HepG2 (cell line): Measurements from ENCODE around the gene SLC35B2. TPM values are rescaled to one million over a fixed set of nuclear protein-coding genes. Genes with fewer than 3 reads are reported as not detected.

Experiments
- BCL3 ChIP-seq: sonication (generic); formaldehyde crosslinking; IDR thresholded peaks from 2 replicates; pipeline ENCODE4 v1.5.1; 2020; ENCODE audit warnings: mild to moderate bottlenecking, missing genetic modification reagents, moderate library complexity
- BCL6 ChIP-seq: IDR thresholded peaks from 2 replicates; pipeline ENCODE4 v1.6.1; 2016; ENCODE audit warnings: missing genetic modification reagents, missing compliant biosample characterization
- BHLHE40 ChIP-seq: IDR thresholded peaks from 2 replicates; pipeline ENCODE4 v1.6.1; 2011; ENCODE audit warnings: low read length, improper control_type of control experiment
- CREBL2 ChIP-seq: sonication (generic); formaldehyde crosslinking; IDR thresholded peaks from 2 replicates; pipeline ENCODE4 v1.8.1; 2023; ENCODE audit warnings: missing genetic modification reagents, mild to moderate bottlenecking, borderline replicate concordance
- GATAD2A ChIP-seq: IDR thresholded peaks from 2 replicates; pipeline ENCODE4 v1.6.1; 2016
- HDAC2 ChIP-seq: sonication (generic); formaldehyde crosslinking; IDR thresholded peaks from 2 replicates; pipeline ENCODE4 v1.4.0; 2020; ENCODE audit warnings: missing genetic modification reagents
- HIC2 ChIP-seq: sonication (generic); formaldehyde crosslinking; IDR thresholded peaks from 2 replicates; pipeline ENCODE4 v1.9.0; 2022; ENCODE audit warnings: low read depth, missing genetic modification reagents
- HMG20A ChIP-seq: IDR thresholded peaks from 2 replicates; pipeline ENCODE4 v1.6.1; 2016; ENCODE audit warnings: borderline replicate concordance
- KAT8 ChIP-seq: IDR thresholded peaks from 2 replicates; pipeline ENCODE4 v1.6.1; 2016; ENCODE audit warnings: missing genetic modification reagents, missing compliant biosample characterization
- KDM1A ChIP-seq: IDR thresholded peaks from 2 replicates; pipeline ENCODE4 v1.6.1; 2016; ENCODE audit warnings: missing compliant biosample characterization
- MEIS2 ChIP-seq: sonication (generic); formaldehyde crosslinking; IDR thresholded peaks from 2 replicates; pipeline ENCODE4 v1.9.0; 2021; ENCODE audit warnings: mild to moderate bottlenecking, missing genetic modification reagents
- NR2F2 ChIP-seq: IDR thresholded peaks from 2 replicates; pipeline ENCODE4 v1.6.1; 2012; ENCODE audit warnings: low read depth, inconsistent platforms, borderline replicate concordance
- PITX1 ChIP-seq: sonication (generic); formaldehyde crosslinking; IDR thresholded peaks from 2 replicates; pipeline ENCODE4 v1.5.1; 2020; ENCODE audit warnings: mild to moderate bottlenecking, missing genetic modification reagents
- RARA ChIP-seq: IDR thresholded peaks from 2 replicates; pipeline ENCODE4 v1.6.1; 2016; ENCODE audit warnings: missing genetic modification reagents, missing compliant biosample characterization
- RERE ChIP-seq: IDR thresholded peaks from 2 replicates; pipeline ENCODE4 v1.6.1; 2016; ENCODE audit warnings: low read depth, missing genetic modification reagents, missing compliant biosample characterization
- SP5 ChIP-seq: IDR thresholded peaks from 2 replicates; pipeline ENCODE4 v1.6.1; 2016; ENCODE audit warnings: low read depth, borderline replicate concordance
- TBX2 ChIP-seq: sonication (generic); formaldehyde crosslinking; IDR thresholded peaks from 2 replicates; pipeline ENCODE4 v1.5.0; 2020; ENCODE audit warnings: missing genetic modification reagents, mild to moderate bottlenecking, borderline replicate concordance
- TEAD3 ChIP-seq: optimal IDR thresholded peaks from 2 replicates; pipeline ENCODE3; 2016; ENCODE audit warnings: borderline replicate concordance
- YEATS4 ChIP-seq: sonication (generic); formaldehyde crosslinking; IDR thresholded peaks from 2 replicates; pipeline ENCODE4 v1.4.0; 2020; ENCODE audit warnings: missing genetic modification reagents, borderline replicate concordance
- ZFP36 ChIP-seq: fragments of 150-350 bp; IDR thresholded peaks from 2 replicates; pipeline ENCODE4 v1.6.1; 2018; ENCODE audit warnings: borderline replicate concordance, low read length, low read depth; ENCODE audit not compliant: partially characterized antibody
- ZFP36L1 ChIP-seq: sonication (generic); formaldehyde crosslinking; IDR thresholded peaks from 2 replicates; pipeline ENCODE4 v1.8.0; 2022; ENCODE audit warnings: mild to moderate bottlenecking, missing genetic modification reagents, moderate library complexity
- ZNF121 ChIP-seq: sonication (generic); formaldehyde crosslinking; IDR thresholded peaks from 2 replicates; pipeline ENCODE4 v1.5.0; 2020; ENCODE audit warnings: mild to moderate bottlenecking, missing genetic modification reagents
- ZNF737 ChIP-seq: sonication (generic); formaldehyde crosslinking; IDR thresholded peaks from 2 replicates; pipeline ENCODE4 v1.5.0; 2020; ENCODE audit warnings: missing genetic modification reagents, mild to moderate bottlenecking, borderline replicate concordance
- ZSCAN12 ChIP-seq: sonication (generic); formaldehyde crosslinking; IDR thresholded peaks from 2 replicates; pipeline ENCODE4 v1.9.0; 2021; ENCODE audit warnings: mild to moderate bottlenecking, missing genetic modification reagents
- polyA plus RNA-seq, 8 experiments: library from polyadenylated mRNA; depleted of rRNA in 3 of 8; stranded (reverse) in 7 of 8; unstranded in 1 of 8; fragments of >200 nt; fragmentation: Illumina TruSeq in 4 of 8; extraction: Trizol in 4 of 8; gene quantifications; 2 replicates each; pipeline versions ENCODE4 v1.2.1 to v1.2.3, GENCODE V29; 2011 to 2016; ENCODE audit warnings: low read depth in 4 of 8, missing spikeins in 1 of 8, mixed read lengths in 1 of 8; ENCODE audit not compliant: insufficient read depth in 1 of 8
- total RNA-seq, 5 experiments: library from RNA; depleted of rRNA; stranded (reverse); fragments of >200 nt; fragmentation: Illumina TruSeq; extraction: Trizol; gene quantifications; 2 replicates each; pipeline ENCODE4 v1.2.3, GENCODE V29; 2016; ENCODE audit warnings: low read depth in 1 of 5

Gene SLC35B2
- total and polyA plus RNA-seq, 2 of the 13 experiments (the other 11 are each of a cell fraction or from before 2014, with no cell fraction given): 61.1 to 148 TPM

- TF ChIP-seq YEATS4 (CRISPR knock-in tag) (no peak), TBX2 (CRISPR knock-in tag) (no peak), TEAD3 (CRISPR knock-in tag) (peak; percentile 47), BCL3 (CRISPR knock-in tag) (no peak), HDAC2 (peak; percentile 38; the same call in 1 of the 2 replicates), ZSCAN12 (CRISPR knock-in tag) (no peak), BHLHE40 (no peak), KAT8 (CRISPR knock-in tag) (0 out of 2 replicates have a peak, but pooled peaks have one; percentile 19), RERE (CRISPR knock-in tag) (no peak), ZFP36 (no peak), CREBL2 (CRISPR knock-in tag) (no peak), BCL6 (CRISPR knock-in tag) (no peak), ZNF737 (no peak), NR2F2 (peak; percentile 59; the same call in 1 of the 2 replicates), HIC2 (CRISPR knock-in tag) (peak; percentile 47; the same call in 1 of the 2 replicates), PITX1 (CRISPR knock-in tag) (0 out of 2 replicates have a peak, but pooled peaks have one; percentile 28), MEIS2 (CRISPR knock-in tag) (no peak), SP5 (CRISPR knock-in tag) (0 out of 2 replicates have a peak, but pooled peaks have one; percentile 27), HMG20A (CRISPR knock-in tag) (0 out of 2 replicates have a peak, but pooled peaks have one; percentile 42), ZFP36L1 (CRISPR knock-in tag) (no peak), ZNF121 (CRISPR knock-in tag) (0 out of 2 replicates have a peak, but pooled peaks have one; percentile 27), RARA (CRISPR knock-in tag) (peak; percentile 62), GATAD2A (CRISPR knock-in tag) (peak; percentile 57; the same call in 1 of the 2 replicates), KDM1A (CRISPR knock-in tag) (peak; percentile 15; the same call in 1 of the 2 replicates)
Measured at GRCh38 chr6:44207966-44208365, 49.4 kb downstream of the SLC35B2 start (continued).
